GM19397 (cell line): ENCODE measurements around the gene FBXO24.

Experiments
- ATAC-seq: cut with Tn5 transposase; IDR thresholded peaks from one replicate; pipeline ENCODE4 v1.9.1; 2021; ENCODE audit warnings: mild to moderate bottlenecking, moderate library complexity; ENCODE audit not compliant: unreplicated experiment

FBXO24 gene

GRCh38 chr7:100573691-100574361 is 12.3 kb upstream of the FBXO24 start, which contains the start of gene SAP25:
Gene SAP25, minus strand, starts transcription at chr7:100573900. Its CDS starts 158 bp downstream, at chr7:100573742.
- ATAC-seq, result no peak

- no peak for ATAC-seq
These were observed 11.5 kb upstream of the FBXO24 start for GRCh38 chr7:100574362-100575205.

- ATAC-seq, result no peak
These were observed 10.9 kb upstream of the FBXO24 start for GRCh38 chr7:100575206-100575631.

- no peak for ATAC-seq
These were observed 10.3 kb upstream of the FBXO24 start for GRCh38 chr7:100575746-100576383.

GRCh38 chr7:100576384-100576993 is 9.6 kb upstream of the FBXO24 start:
- ATAC-seq, result no peak

GRCh38 chr7:100577103-100577502 is 9.0 kb upstream of the FBXO24 start:
- ATAC-seq, result no peak

GRCh38 chr7:100577507-100577906 is 8.6 kb upstream of the FBXO24 start:
- no peak for ATAC-seq

- no peak for ATAC-seq
These were observed 7.6 kb upstream of the FBXO24 start for GRCh38 chr7:100578246-100579183.

- no peak for ATAC-seq
These were observed 5.5 kb upstream of the FBXO24 start for GRCh38 chr7:100580466-100581283.

- no peak for ATAC-seq
These were observed 4.0 kb upstream of the FBXO24 start for GRCh38 chr7:100582041-100582579.

- no peak for ATAC-seq
These were observed 3.5 kb upstream of the FBXO24 start for GRCh38 chr7:100582650-100583049.

- no peak for ATAC-seq
These were observed 2.7 kb upstream of the FBXO24 start for GRCh38 chr7:100583132-100584053.

GRCh38 chr7:100584054-100584682 is 2.0 kb upstream of the FBXO24 start:
- no peak for ATAC-seq

- no peak for ATAC-seq
These were observed 1.2 kb upstream of the FBXO24 start for GRCh38 chr7:100584683-100585510.

GRCh38 chr7:100585511-100586265 is 440 bp upstream of the FBXO24 start, which contains the start of gene LRCH4:
Gene LRCH4, minus strand, starts transcription at chr7:100586129. Its CDS starts 29 bp downstream, at chr7:100586100.
- peak; percentile 24 for ATAC-seq

- no peak for ATAC-seq
These were observed 2.3 kb downstream of the FBXO24 start for GRCh38 chr7:100588438-100588837.
